Brain microvascular endothelial cell (primary cell): ENCODE results near the gene GSC2.

ENCODE experiments used
- DNase-seq: peaks from one replicate; pipeline ENCODE4 v3.0.0-alpha.2; 2020
- H3K27ac ChIP-seq: fragments of 250-450 bp; sonication (Bioruptor Pico); 2 replicates; pipeline ENCODE4 v1.5.1; 2020; ENCODE audit warnings: mild to moderate bottlenecking, moderate library complexity
- H3K27me3 ChIP-seq: fragments of 250-450 bp; sonication (Bioruptor Pico); replicated peaks from 2 replicates; pipeline ENCODE4 v1.5.1; 2020; ENCODE audit warnings: mild to moderate bottlenecking
- H3K36me3 ChIP-seq: fragments of 250-450 bp; sonication (Bioruptor Pico); replicated peaks from 2 replicates; pipeline ENCODE4 v1.5.1; 2020; ENCODE audit warnings: mild to moderate bottlenecking
- H3K4me3 ChIP-seq: 2 replicates; pipeline ENCODE4 v1.5.1; 2011; ENCODE audit warnings: low read depth, mild to moderate bottlenecking, control low read depth, low read length, moderate library complexity
- CTCF ChIP-seq: IDR thresholded peaks from 2 replicates; pipeline ENCODE4 v1.5.1; 2011; ENCODE audit warnings: low read depth, mild to moderate bottlenecking, moderate library complexity, low read length, control low read depth, inconsistent platforms; ENCODE audit errors: missing control alignments
- in situ Hi-C: cut with HindIII; loops from 2 replicates; pipeline ENCODE4 v1.10.0; 2017; ENCODE audit warnings: low sequenced_read_pairs, low pct_ligation_motif_present

The GSC2 gene

GRCh38 chr22:19182472-19183157, 32.5 kb upstream of the GSC2 start:
- Histone ChIP-seq H3K27me3 (no peaks in the 10 kb centered on the region), H3K4me3 (no peak overlapping the region), H3K36me3 (no peaks in the 10 kb centered on the region), H3K27ac (no peak overlapping the region)
- no peak for DNase-seq
- no peak for TF ChIP-seq CTCF
- in situ Hi-C loops: no loop called here

GRCh38 chr22:19181786-19182471, 31.8 kb upstream of the GSC2 start:
- in situ Hi-C loops: no loop called here
- no peaks in the 10 kb centered on the region for H3K36me3 ChIP-seq
- TF ChIP-seq CTCF: no peak
- no peak overlapping the region for H3K4me3 ChIP-seq
- H3K27me3 ChIP-seq: no peaks in the 10 kb centered on the region
- no peak overlapping the region for H3K27ac ChIP-seq
- DNase-seq: no peak

- in situ Hi-C loops: no loop called here
- DNase-seq: no peak
- Histone ChIP-seq H3K4me3 (no peak overlapping the region), H3K27me3 (no peaks in the 10 kb centered on the region), H3K27ac (no peak overlapping the region), H3K36me3 (peaks cover 2% of the 10 kb centered on the region)
- no peak for TF ChIP-seq CTCF
These were observed 30.8 kb upstream of the GSC2 start for GRCh38 chr22:19180740-19181410.

GRCh38 chr22:19180234-19180633, 30.1 kb upstream of the GSC2 start:
- TF ChIP-seq CTCF: no peak
- Histone ChIP-seq H3K36me3 (peaks cover 2% of the 10 kb centered on the region), H3K27ac (no peak overlapping the region), H3K27me3 (no peaks in the 10 kb centered on the region), H3K4me3 (no peak overlapping the region)
- in situ Hi-C loops: no loop called here
- no peak for DNase-seq

GRCh38 chr22:19179497-19180048, 29.5 kb upstream of the GSC2 start:
- in situ Hi-C loops: no loop called here
- TF ChIP-seq CTCF: peak; percentile 89
- H3K27ac ChIP-seq: no peak overlapping the region
- peak overlapping the region; percentile 59 for H3K4me3 ChIP-seq
- peaks cover 2% of the 10 kb centered on the region for H3K36me3 ChIP-seq
- no peaks in the 10 kb centered on the region for H3K27me3 ChIP-seq
- peak; percentile 83 for DNase-seq
